Endodermal cell (in vitro differentiated cells): Measurements from ENCODE around the gene TXNDC9. TPM values are rescaled to one million over a fixed set of nuclear protein-coding genes. Genes with fewer than 3 reads are reported as not detected.

Experiments
- DNase-seq: peaks from one replicate; pipeline ENCODE4 v3.0.0-alpha.2; 2017
- H3K27ac ChIP-seq: 2 replicates; pipeline ENCODE4 v1.5.1; 2013; ENCODE audit warnings: mild to moderate bottlenecking, low read depth, low read length, moderate library complexity
- H3K27me3 ChIP-seq: 2 replicates; pipeline ENCODE4 v1.6.1; 2013; ENCODE audit warnings: mild to moderate bottlenecking, low read length, moderate library complexity; ENCODE audit not compliant: insufficient read depth, control insufficient read depth, poor library complexity, severe bottlenecking
- H3K36me3 ChIP-seq: 2 replicates; pipeline ENCODE4 v1.7.0; 2013; ENCODE audit warnings: mild to moderate bottlenecking, low read length, moderate library complexity; ENCODE audit not compliant: control insufficient read depth, insufficient read depth
- H3K4me1 ChIP-seq: one replicate; pipeline ENCODE4 v1.7.0; 2013; ENCODE audit warnings: low read length; ENCODE audit not compliant: control insufficient read depth, insufficient read depth
- H3K4me3 ChIP-seq: 2 replicates; pipeline ENCODE4 v1.5.1; 2013; ENCODE audit warnings: mild to moderate bottlenecking, low read length, moderate library complexity
- H3K9ac ChIP-seq: 2 replicates; pipeline ENCODE4 v1.6.1; 2013; ENCODE audit warnings: mild to moderate bottlenecking, low read length, moderate library complexity; ENCODE audit not compliant: poor library complexity, severe bottlenecking; ENCODE audit errors: extremely low read depth
- H3K9me3 ChIP-seq: 2 replicates; pipeline ENCODE4 v1.6.1; 2013; ENCODE audit warnings: mild to moderate bottlenecking, low read length, moderate library complexity; ENCODE audit not compliant: control insufficient read depth
- H3K27ac Mint-ChIP-seq: 2 replicates; pipeline ENCODE4 v1.8.0; 2020; ENCODE audit warnings: mixed read lengths
- H3K27me3 Mint-ChIP-seq: 2 replicates; pipeline ENCODE4 v1.8.0; 2021; ENCODE audit warnings: mild to moderate bottlenecking, mixed read lengths; ENCODE audit not compliant: insufficient read depth
- H3K36me3 Mint-ChIP-seq: 2 replicates; pipeline ENCODE4 v1.8.0; 2020; ENCODE audit warnings: low read depth, mixed read lengths
- H3K4me1 Mint-ChIP-seq: 2 replicates; pipeline ENCODE4 v1.8.0; 2020; ENCODE audit warnings: mixed read lengths
- H3K4me3 Mint-ChIP-seq: 2 replicates; pipeline ENCODE4 v1.8.0; 2020; ENCODE audit warnings: mild to moderate bottlenecking, moderate library complexity, mixed read lengths
- H3K9me3 Mint-ChIP-seq: 2 replicates; pipeline ENCODE4 v1.8.0; 2020; ENCODE audit warnings: mild to moderate bottlenecking, mixed read lengths
- CTCF ChIP-seq: fragments of 200-600 bp; sonication (generic); conservative IDR thresholded peaks from 2 replicates; pipeline ENCODE4 v1.5.0; 2021; ENCODE audit warnings: antibody characterized with exemption, mild to moderate bottlenecking
- WGBS, 2 experiments: methylation state at CpG; one replicate each; pipeline versions ENCODE4 v1.1.5 to v1.1.7; 2013; ENCODE audit warnings: missing lambda C conversion rate in 2 of 2, mixed read lengths in 1 of 2; ENCODE audit not compliant: insufficient coverage in 1 of 2, insufficient read length in 1 of 2; 5-methylcytosine and 5-hydroxymethylcytosine counted together
- total RNA-seq, 2 donors: library from RNA; stranded (reverse); fragmentation: NEBNext Ultra II Directional in 1 of 2; extraction: Animal tissue kit (Norgen Biotek cat#: 25700) in 1 of 2; gene quantifications; 2 replicates in 1 of 2; 3 replicates in 1 of 2; pipeline ENCODE4 v1.2.1, GENCODE V29; 2021

Gene TXNDC9
- total RNA-seq, 2 donors from 2014 or later: 32.7 to 32.8 TPM

DNA sequence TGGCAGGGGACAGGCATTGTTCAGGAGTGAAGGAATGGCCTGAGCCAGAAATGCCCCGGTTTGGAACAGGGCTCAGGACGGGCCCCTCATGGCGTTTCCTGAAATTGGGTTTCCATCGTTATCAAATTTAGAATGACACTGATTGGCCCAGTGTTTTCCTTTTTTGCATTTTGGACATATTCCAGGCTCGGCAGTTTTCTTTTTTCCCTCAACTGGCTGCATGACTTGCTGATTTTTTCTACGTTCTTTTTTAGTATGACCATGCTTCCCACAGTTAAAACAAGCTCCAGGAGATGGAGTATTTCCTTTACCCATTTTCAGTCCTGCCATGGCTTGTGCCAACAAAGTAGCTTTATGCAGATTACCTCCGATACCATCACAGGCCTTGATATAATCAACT is 60.3 kb downstream of the TXNDC9 start:
- H3K4me3 ChIP-seq: no peak overlapping the region
- 81 to 91% methylated on average over 5 to 7 of the region's 7 CpGs for WGBS, 2 experiments
- peaks cover 37% of the 10 kb centered on the region for H3K9me3 ChIP-seq
- no peak overlapping the region for H3K27ac ChIP-seq
- H3K4me1 ChIP-seq: no peaks in the 10 kb centered on the region
- H3K4me1 Mint-ChIP-seq: no peaks in the 10 kb centered on the region
- peaks cover 55% of the 10 kb centered on the region for H3K9me3 Mint-ChIP-seq
- no peaks in the 10 kb centered on the region for H3K27me3 Mint-ChIP-seq
- no peaks in the 10 kb centered on the region for H3K36me3 Mint-ChIP-seq
- DNase-seq: no peak
- H3K4me3 Mint-ChIP-seq: no peak overlapping the region
- no peak overlapping the region for H3K9ac ChIP-seq
- H3K27ac Mint-ChIP-seq: no peak overlapping the region
- H3K27me3 ChIP-seq: no peaks in the 10 kb centered on the region
- no peak for TF ChIP-seq CTCF
- H3K36me3 ChIP-seq: no peaks in the 10 kb centered on the region

Other genes with a start within 250 kb of the TXNDC9 start
- 1 to 10 TPM; 3.1 to 6.5 TPM for gene C2orf15, start 194.6 kb downstream of the TXNDC9 start, total RNA-seq
- 10 to 100 TPM in 1 of 2 donors, 1 to 10 TPM in 1; 7.8 to 12.4 TPM for gene TSGA10, start 181.4 kb downstream of the TXNDC9 start, total RNA-seq
- gene LIPT1, start 181.4 kb downstream of the TXNDC9 start, total RNA-seq: 10 to 100 TPM in 1 of 2 donors, 1 to 10 TPM in 1; 8.0 to 12.2 TPM
- 10 to 100 TPM; 39.2 to 47.3 TPM for gene MITD1, start 155.3 kb downstream of the TXNDC9 start, total RNA-seq
- gene MRPL30, start 155.1 kb downstream of the TXNDC9 start, total RNA-seq: 10 to 100 TPM; 39.8 to 46.1 TPM
- gene LYG2, start 80.7 kb downstream of the TXNDC9 start, total RNA-seq: not detected
- under 1 TPM; 0.35 to 0.55 TPM for gene LYG1, start 35.1 kb downstream of the TXNDC9 start, total RNA-seq
- 10 to 100 TPM; 54.2 to 63.6 TPM for gene EIF5B, start 1.1 kb upstream of the TXNDC9 start, total RNA-seq
- 10 to 100 TPM; 43.9 to 44.6 TPM for gene REV1, start 153.7 kb upstream of the TXNDC9 start, total RNA-seq